WTC11 (cell line): ENCODE results near the gene DIAPH1. TPM values are rescaled to one million over a fixed set of nuclear protein-coding genes. Genes with fewer than 3 reads are reported as not detected.

Experiments used
- ATAC-seq: fragments of 200-7000 bp; cut with Tn5 transposase; 2 replicates; pipeline ENCODE4 v1.10.0; 2021; ENCODE audit warnings: mild to moderate bottlenecking, moderate library complexity
- CTCF ChIA-PET: fragments of 300-600 bp; sonication (Branson Sonifier 250); formaldehyde crosslinking; loops from one replicate; lab custom pipeline; 2021; ENCODE audit warnings: antibody characterized with exemption; lab: Charles Lee
- POLR2A ChIA-PET: fragments of 350-600 bp; sonication (Branson Sonifier 250); formaldehyde crosslinking; loops from one replicate; lab custom pipeline; 2021; ENCODE audit warnings: antibody characterized with exemption; lab: Charles Lee
- DNase-seq: peaks from one replicate; pipeline ENCODE4 v3.0.0; 2021; ENCODE audit warnings: low spot score
- H3K27ac Mint-ChIP-seq: 2 replicates; pipeline ENCODE4 v1.8.0; 2021; ENCODE audit warnings: mixed read lengths
- H3K27me3 Mint-ChIP-seq: 2 replicates; pipeline ENCODE4 v1.8.0; 2021; ENCODE audit warnings: low read depth, mild to moderate bottlenecking, moderate library complexity, mixed read lengths
- H3K36me3 Mint-ChIP-seq: 2 replicates; pipeline ENCODE4 v1.8.0; 2021; ENCODE audit warnings: mixed read lengths
- H3K4me1 Mint-ChIP-seq: 2 replicates; pipeline ENCODE4 v1.8.0; 2022; ENCODE audit warnings: mixed read lengths
- H3K4me3 Mint-ChIP-seq: 2 replicates; pipeline ENCODE4 v1.8.0; 2021; ENCODE audit warnings: mild to moderate bottlenecking, moderate library complexity, mixed read lengths
- H3K9me3 Mint-ChIP-seq: 2 replicates; pipeline ENCODE4 v1.8.0; 2021; ENCODE audit warnings: mixed read lengths
- ATF1 ChIP-seq: sonication (generic); formaldehyde crosslinking; IDR thresholded peaks from 2 replicates; pipeline ENCODE4 v1.8.1; 2023; ENCODE audit warnings: mild to moderate bottlenecking, moderate library complexity, missing genetic modification reagents
- CREB1 ChIP-seq: sonication (generic); formaldehyde crosslinking; IDR thresholded peaks from 2 replicates; pipeline ENCODE4 v1.8.0; 2023; ENCODE audit warnings: mild to moderate bottlenecking, missing genetic modification reagents
- ESRRA ChIP-seq: sonication (generic); formaldehyde crosslinking; IDR thresholded peaks from 2 replicates; pipeline ENCODE4 v1.8.1; 2022; ENCODE audit warnings: mild to moderate bottlenecking, missing genetic modification reagents, borderline replicate concordance
- ETV6 ChIP-seq: sonication (generic); formaldehyde crosslinking; IDR thresholded peaks from 2 replicates; pipeline ENCODE4 v1.8.1; 2022; ENCODE audit warnings: mild to moderate bottlenecking, missing genetic modification reagents
- FOXJ3 ChIP-seq: sonication (generic); formaldehyde crosslinking; IDR thresholded peaks from 2 replicates; pipeline ENCODE4 v1.9.0; 2021; ENCODE audit warnings: missing genetic modification reagents, mild to moderate bottlenecking, borderline replicate concordance
- FOXK1 ChIP-seq: sonication (generic); formaldehyde crosslinking; IDR thresholded peaks from 2 replicates; pipeline ENCODE4 v1.8.0; 2022; ENCODE audit warnings: mild to moderate bottlenecking, moderate library complexity, missing genetic modification reagents
- MYBL2 ChIP-seq: sonication (generic); formaldehyde crosslinking; IDR thresholded peaks from 2 replicates; pipeline ENCODE4 v1.8.1; 2023; ENCODE audit warnings: mild to moderate bottlenecking, moderate library complexity, missing genetic modification reagents
- NFATC4 ChIP-seq: fragments of 250-450 bp; sonication (Bioruptor Pico); IDR thresholded peaks from 2 replicates; pipeline ENCODE4 v1.9.0; 2021; ENCODE audit warnings: mild to moderate bottlenecking
- NFYB ChIP-seq: sonication (generic); formaldehyde crosslinking; conservative IDR thresholded peaks from 2 replicates; pipeline ENCODE4 v1.8.0; 2022; ENCODE audit warnings: low read depth, missing genetic modification reagents
- OVOL2 ChIP-seq: fragments of 250-450 bp; sonication (Bioruptor Pico); IDR thresholded peaks from 2 replicates; pipeline ENCODE4 v1.9.0; 2021; ENCODE audit warnings: mild to moderate bottlenecking, borderline replicate concordance
- RORB ChIP-seq: fragments of 250-450 bp; sonication (Bioruptor Pico); IDR thresholded peaks from 2 replicates; pipeline ENCODE4 v1.9.0; 2021; ENCODE audit warnings: mild to moderate bottlenecking
- SMAD3 ChIP-seq: sonication (generic); formaldehyde crosslinking; IDR thresholded peaks from 2 replicates; pipeline ENCODE4 v1.8.0; 2022; ENCODE audit warnings: missing genetic modification reagents, mild to moderate bottlenecking, borderline replicate concordance
- SOX15 ChIP-seq: fragments of 250-450 bp; sonication (Bioruptor Pico); IDR thresholded peaks from 2 replicates; pipeline ENCODE4 v1.9.0; 2021; ENCODE audit warnings: mild to moderate bottlenecking
- STAT6 ChIP-seq: sonication (generic); formaldehyde crosslinking; conservative IDR thresholded peaks from 2 replicates; pipeline ENCODE4 v1.8.1; 2023; ENCODE audit warnings: mild to moderate bottlenecking, low read depth, missing genetic modification reagents, moderate library complexity
- TEAD4 ChIP-seq: sonication (generic); formaldehyde crosslinking; IDR thresholded peaks from 2 replicates; pipeline ENCODE4 v1.8.0; 2022; ENCODE audit warnings: mild to moderate bottlenecking, missing genetic modification reagents
- ZBTB21 ChIP-seq: sonication (generic); formaldehyde crosslinking; IDR thresholded peaks from 2 replicates; pipeline ENCODE4 v1.8.1; 2023; ENCODE audit warnings: mild to moderate bottlenecking, missing genetic modification reagents, borderline replicate concordance
- ZNF263 ChIP-seq: sonication (generic); formaldehyde crosslinking; IDR thresholded peaks from 2 replicates; pipeline ENCODE4 v1.8.1; 2022; ENCODE audit warnings: low read depth, mild to moderate bottlenecking, moderate library complexity, missing genetic modification reagents
- ZNF317 ChIP-seq: sonication (generic); formaldehyde crosslinking; IDR thresholded peaks from 2 replicates; pipeline ENCODE4 v1.8.1; 2023; ENCODE audit warnings: low read depth, mild to moderate bottlenecking, moderate library complexity, missing genetic modification reagents, borderline replicate concordance
- ZNF671 ChIP-seq: fragments of 250-450 bp; sonication (Bioruptor Pico); IDR thresholded peaks from 2 replicates; pipeline ENCODE4 v1.8.0; 2021; ENCODE audit warnings: mild to moderate bottlenecking
- total RNA-seq: library from RNA; stranded (reverse); gene quantifications from 3 replicates; pipeline ENCODE4 v1.2.3, GENCODE V29; 2021
- TF ChIP-seq, protein P1 (sequence below): fragments of 250-450 bp; sonication (Bioruptor Pico); IDR thresholded peaks from 2 replicates; pipeline ENCODE4 v2.1.2; 2022; ENCODE audit warnings: mild to moderate bottlenecking, moderate library complexity
- TF ChIP-seq, protein P2 (sequence below): sonication (generic); formaldehyde crosslinking; IDR thresholded peaks from 2 replicates; pipeline ENCODE4 v1.8.0; 2023; ENCODE audit warnings: mild to moderate bottlenecking, missing genetic modification reagents
- TF ChIP-seq, protein P3 (sequence below): sonication (generic); formaldehyde crosslinking; IDR thresholded peaks from 2 replicates; pipeline ENCODE4 v1.8.1; 2023; ENCODE audit warnings: mild to moderate bottlenecking, missing genetic modification reagents, borderline replicate concordance

DIAPH1 gene
- total RNA-seq, 1 experiment from 2014 or later = 109 TPM

- TF ChIP-seq SOX15 (CRISPR knock-in tag) (no peak), NFYB (no peak), OVOL2 (CRISPR knock-in tag) (no peak), NFATC4 (CRISPR knock-in tag) (no peak)
- TF ChIP-seq, protein P1, sequence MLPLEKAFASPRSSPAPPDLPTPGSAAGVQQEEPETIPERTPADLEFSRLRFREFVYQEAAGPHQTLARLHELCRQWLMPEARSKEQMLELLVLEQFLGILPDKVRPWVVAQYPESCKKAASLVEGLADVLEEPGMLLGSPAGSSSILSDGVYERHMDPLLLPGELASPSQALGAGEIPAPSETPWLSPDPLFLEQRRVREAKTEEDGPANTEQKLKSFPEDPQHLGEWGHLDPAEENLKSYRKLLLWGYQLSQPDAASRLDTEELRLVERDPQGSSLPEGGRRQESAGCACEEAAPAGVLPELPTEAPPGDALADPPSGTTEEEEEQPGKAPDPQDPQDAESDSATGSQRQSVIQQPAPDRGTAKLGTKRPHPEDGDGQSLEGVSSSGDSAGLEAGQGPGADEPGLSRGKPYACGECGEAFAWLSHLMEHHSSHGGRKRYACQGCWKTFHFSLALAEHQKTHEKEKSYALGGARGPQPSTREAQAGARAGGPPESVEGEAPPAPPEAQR (CRISPR knock-in tag) = no peak
- TF ChIP-seq, protein P2, sequence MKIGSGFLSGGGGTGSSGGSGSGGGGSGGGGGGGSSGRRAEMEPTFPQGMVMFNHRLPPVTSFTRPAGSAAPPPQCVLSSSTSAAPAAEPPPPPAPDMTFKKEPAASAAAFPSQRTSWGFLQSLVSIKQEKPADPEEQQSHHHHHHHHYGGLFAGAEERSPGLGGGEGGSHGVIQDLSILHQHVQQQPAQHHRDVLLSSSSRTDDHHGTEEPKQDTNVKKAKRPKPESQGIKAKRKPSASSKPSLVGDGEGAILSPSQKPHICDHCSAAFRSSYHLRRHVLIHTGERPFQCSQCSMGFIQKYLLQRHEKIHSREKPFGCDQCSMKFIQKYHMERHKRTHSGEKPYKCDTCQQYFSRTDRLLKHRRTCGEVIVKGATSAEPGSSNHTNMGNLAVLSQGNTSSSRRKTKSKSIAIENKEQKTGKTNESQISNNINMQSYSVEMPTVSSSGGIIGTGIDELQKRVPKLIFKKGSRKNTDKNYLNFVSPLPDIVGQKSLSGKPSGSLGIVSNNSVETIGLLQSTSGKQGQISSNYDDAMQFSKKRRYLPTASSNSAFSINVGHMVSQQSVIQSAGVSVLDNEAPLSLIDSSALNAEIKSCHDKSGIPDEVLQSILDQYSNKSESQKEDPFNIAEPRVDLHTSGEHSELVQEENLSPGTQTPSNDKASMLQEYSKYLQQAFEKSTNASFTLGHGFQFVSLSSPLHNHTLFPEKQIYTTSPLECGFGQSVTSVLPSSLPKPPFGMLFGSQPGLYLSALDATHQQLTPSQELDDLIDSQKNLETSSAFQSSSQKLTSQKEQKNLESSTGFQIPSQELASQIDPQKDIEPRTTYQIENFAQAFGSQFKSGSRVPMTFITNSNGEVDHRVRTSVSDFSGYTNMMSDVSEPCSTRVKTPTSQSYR = no peak
Measured at GRCh38 chr5:141641634-141642267, 23.0 kb upstream of the DIAPH1 start (continued).

DNA sequence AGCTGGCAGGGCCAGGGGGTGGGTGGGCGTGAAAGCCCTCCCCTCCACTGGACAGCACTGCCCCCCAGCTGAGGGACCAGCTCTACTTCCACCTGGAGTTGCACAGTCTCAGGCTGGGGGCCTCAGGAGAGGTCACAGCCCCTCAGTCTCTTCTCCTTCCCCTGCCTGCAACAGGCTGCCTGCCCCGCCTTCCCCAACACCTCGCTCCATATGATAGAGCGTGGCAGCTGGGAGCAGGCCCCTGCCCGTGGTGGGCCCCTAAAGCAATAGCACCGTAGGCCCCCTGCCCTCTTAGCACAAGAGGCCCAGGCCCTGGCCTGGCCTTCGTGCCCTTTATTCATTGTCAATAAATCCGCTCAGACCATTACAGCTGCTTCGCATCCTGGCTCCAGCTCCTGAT is 21.9 kb upstream of the DIAPH1 start:
- Mint-ChIP-seq H3K4me3 (no peak overlapping the region), H3K27ac (no peak overlapping the region), H3K9me3 (no peaks in the 10 kb centered on the region), H3K27me3 (no peaks in the 10 kb centered on the region)
- no peak for DNase-seq
- no peak for ATAC-seq
- CTCF ChIA-PET = interaction anchor here (0.9 to 1.3 kb wide), 3 partner anchors 10 to 49 kb away, joined by 3 to 4 read pairs (median 4); partner anchors contain the start of genes DIAPH1 and FCHSD1
- TF ChIP-seq SMAD3 (CRISPR knock-in tag) (no peak), MYBL2 (CRISPR knock-in tag) (no peak), ESRRA (CRISPR knock-in tag) (no peak), ZNF317 (CRISPR knock-in tag) (no peak), ZNF671 (CRISPR knock-in tag) (no peak), FOXK1 (no peak)
- TF ChIP-seq, protein P3, sequence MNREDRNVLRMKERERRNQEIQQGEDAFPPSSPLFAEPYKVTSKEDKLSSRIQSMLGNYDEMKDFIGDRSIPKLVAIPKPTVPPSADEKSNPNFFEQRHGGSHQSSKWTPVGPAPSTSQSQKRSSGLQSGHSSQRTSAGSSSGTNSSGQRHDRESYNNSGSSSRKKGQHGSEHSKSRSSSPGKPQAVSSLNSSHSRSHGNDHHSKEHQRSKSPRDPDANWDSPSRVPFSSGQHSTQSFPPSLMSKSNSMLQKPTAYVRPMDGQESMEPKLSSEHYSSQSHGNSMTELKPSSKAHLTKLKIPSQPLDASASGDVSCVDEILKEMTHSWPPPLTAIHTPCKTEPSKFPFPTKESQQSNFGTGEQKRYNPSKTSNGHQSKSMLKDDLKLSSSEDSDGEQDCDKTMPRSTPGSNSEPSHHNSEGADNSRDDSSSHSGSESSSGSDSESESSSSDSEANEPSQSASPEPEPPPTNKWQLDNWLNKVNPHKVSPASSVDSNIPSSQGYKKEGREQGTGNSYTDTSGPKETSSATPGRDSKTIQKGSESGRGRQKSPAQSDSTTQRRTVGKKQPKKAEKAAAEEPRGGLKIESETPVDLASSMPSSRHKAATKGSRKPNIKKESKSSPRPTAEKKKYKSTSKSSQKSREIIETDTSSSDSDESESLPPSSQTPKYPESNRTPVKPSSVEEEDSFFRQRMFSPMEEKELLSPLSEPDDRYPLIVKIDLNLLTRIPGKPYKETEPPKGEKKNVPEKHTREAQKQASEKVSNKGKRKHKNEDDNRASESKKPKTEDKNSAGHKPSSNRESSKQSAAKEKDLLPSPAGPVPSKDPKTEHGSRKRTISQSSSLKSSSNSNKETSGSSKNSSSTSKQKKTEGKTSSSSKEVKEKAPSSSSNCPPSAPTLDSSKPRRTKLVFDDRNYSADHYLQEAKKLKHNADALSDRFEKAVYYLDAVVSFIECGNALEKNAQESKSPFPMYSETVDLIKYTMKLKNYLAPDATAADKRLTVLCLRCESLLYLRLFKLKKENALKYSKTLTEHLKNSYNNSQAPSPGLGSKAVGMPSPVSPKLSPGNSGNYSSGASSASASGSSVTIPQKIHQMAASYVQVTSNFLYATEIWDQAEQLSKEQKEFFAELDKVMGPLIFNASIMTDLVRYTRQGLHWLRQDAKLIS (CRISPR knock-in tag) = no peak
- TF ChIP-seq, all 79 proteins: peak for 0
- H3K4me1 Mint-ChIP-seq = peaks cover 17% of the 10 kb centered on the region
- POLR2A ChIA-PET = interaction anchor here (1.7 kb wide), 1 partner anchor 10 kb away, joined by 5 read pairs; the partner anchor contains the start of gene FCHSD1
- peaks cover 17% of the 10 kb centered on the region for H3K36me3 Mint-ChIP-seq

GRCh38 chr5:141640051-141640415 is 21.2 kb upstream of the DIAPH1 start:
- ChIA-PET CTCF (interaction anchor here (0.9 to 1.3 kb wide), 3 partner anchors 11 to 48 kb away, joined by 3 to 4 read pairs (median 4); partner anchors contain the start of genes DIAPH1 and FCHSD1), POLR2A (interaction anchor here (1.7 kb wide), 1 partner anchor 11 kb away, joined by 5 read pairs; the partner anchor contains the start of gene FCHSD1)
- Mint-ChIP-seq H3K9me3 (no peaks in the 10 kb centered on the region), H3K4me1 (peaks cover 23% of the 10 kb centered on the region), H3K4me3 (no peak overlapping the region), H3K27me3 (no peaks in the 10 kb centered on the region), H3K27ac (no peak overlapping the region), H3K36me3 (peaks cover 11% of the 10 kb centered on the region)
- ATAC-seq (no peak), DNase-seq (no peak)
- TF ChIP-seq ETV6 (CRISPR knock-in tag) (no peak), STAT6 (no peak), CREB1 (CRISPR knock-in tag) (no peak), ATF1 (CRISPR knock-in tag) (no peak), FOXJ3 (CRISPR knock-in tag) (no peak), RORB (no peak), TEAD4 (no peak), ZBTB21 (CRISPR knock-in tag) (no peak), ZNF263 (CRISPR knock-in tag) (no peak), SOX15 (CRISPR knock-in tag) (no peak)
